Spleen (tissue), 7 donors: Measurements from ENCODE around the gene ZNF91.

Source experiments
- POLR2A ChIP-seq, 3 donors: fragments of 450-650 bp; IDR thresholded peaks; one replicate each; pipeline ENCODE4 v1.5.1; 2017; ENCODE audit warnings: antibody characterized with exemption in 3 of 3, mild to moderate bottlenecking in 1 of 3
- TF ChIP-seq, protein P1 (sequence below), 11 experiments: fragments of 200-600 bp in 7 of 11; fragments of 450-650 bp in 4 of 11; sonication (generic) in 4 of 11; IDR thresholded peaks in 8 of 11; conservative IDR thresholded peaks in 3 of 11; 1 replicate in 7 of 11; 2 replicates in 4 of 11; pipeline versions ENCODE4 v1.4.0 to v1.8.0; 2016 to 2021; ENCODE audit warnings: antibody characterized with exemption in 11 of 11, inconsistent platforms in 4 of 11, mild to moderate bottlenecking in 1 of 11
- donor health status: DM: no; HTN: no; CAD: no; lungs with moderate emphysema.
- donor health status: DM: no; HTN: no; CAD: no.
- donor health status: DM: no; HTN: no; CAD: no.

DNA sequence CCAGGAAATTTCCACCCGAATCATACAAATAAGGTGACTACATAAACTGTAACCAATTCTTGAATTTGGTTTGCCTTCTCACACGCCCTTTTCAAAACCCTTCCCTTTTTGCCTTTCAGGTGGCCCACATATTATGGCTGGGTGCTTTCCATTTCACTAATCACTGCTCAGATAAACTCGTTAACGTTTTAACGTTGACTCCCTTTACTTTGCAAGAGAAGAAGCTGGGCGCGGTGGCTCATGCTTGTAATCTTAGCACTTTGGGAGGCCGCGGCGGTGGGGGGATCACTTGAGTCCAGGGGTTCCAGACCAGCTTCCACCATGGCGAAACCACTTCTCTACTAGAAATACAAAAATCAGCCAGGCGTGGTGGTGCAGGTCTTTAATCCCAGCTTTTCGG lies 19.8 kb upstream of the ZNF91 start:
- TF ChIP-seq, protein P1, sequence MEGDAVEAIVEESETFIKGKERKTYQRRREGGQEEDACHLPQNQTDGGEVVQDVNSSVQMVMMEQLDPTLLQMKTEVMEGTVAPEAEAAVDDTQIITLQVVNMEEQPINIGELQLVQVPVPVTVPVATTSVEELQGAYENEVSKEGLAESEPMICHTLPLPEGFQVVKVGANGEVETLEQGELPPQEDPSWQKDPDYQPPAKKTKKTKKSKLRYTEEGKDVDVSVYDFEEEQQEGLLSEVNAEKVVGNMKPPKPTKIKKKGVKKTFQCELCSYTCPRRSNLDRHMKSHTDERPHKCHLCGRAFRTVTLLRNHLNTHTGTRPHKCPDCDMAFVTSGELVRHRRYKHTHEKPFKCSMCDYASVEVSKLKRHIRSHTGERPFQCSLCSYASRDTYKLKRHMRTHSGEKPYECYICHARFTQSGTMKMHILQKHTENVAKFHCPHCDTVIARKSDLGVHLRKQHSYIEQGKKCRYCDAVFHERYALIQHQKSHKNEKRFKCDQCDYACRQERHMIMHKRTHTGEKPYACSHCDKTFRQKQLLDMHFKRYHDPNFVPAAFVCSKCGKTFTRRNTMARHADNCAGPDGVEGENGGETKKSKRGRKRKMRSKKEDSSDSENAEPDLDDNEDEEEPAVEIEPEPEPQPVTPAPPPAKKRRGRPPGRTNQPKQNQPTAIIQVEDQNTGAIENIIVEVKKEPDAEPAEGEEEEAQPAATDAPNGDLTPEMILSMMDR (IDR thresholded peaks at IDR 0.05 in 8 of 11, conservative IDR thresholded peaks at IDR 0.05 in 3 of 11), result no peak
- TF ChIP-seq POLR2A (IDR thresholded peaks at IDR 0.05), result no peak
